Mesothelial cell of epicardium (in vitro differentiated cells): Measurements from ENCODE around the gene SAMD14. TPM values are rescaled to one million over a fixed set of nuclear protein-coding genes. Genes with fewer than 3 reads are reported as not detected.

ENCODE experiments used
- DNase-seq, 2 experiments: peaks; one replicate each; pipeline ENCODE4 v3.0.0; 2021; ENCODE audit warnings: low spot score in 2 of 2; ENCODE audit not compliant: unreplicated experiment in 2 of 2
- H3K27ac Mint-ChIP-seq: 2 replicates; pipeline ENCODE4 v1.8.0; 2021; ENCODE audit warnings: mixed read lengths
- H3K27me3 Mint-ChIP-seq: 2 replicates; pipeline ENCODE4 v1.8.0; 2021; ENCODE audit warnings: low read depth, mixed read lengths
- H3K36me3 Mint-ChIP-seq: 2 replicates; pipeline ENCODE4 v1.8.0; 2021; ENCODE audit warnings: mixed read lengths
- H3K4me1 Mint-ChIP-seq: 2 replicates; pipeline ENCODE4 v1.8.0; 2021; ENCODE audit warnings: mixed read lengths
- H3K4me3 Mint-ChIP-seq: 2 replicates; pipeline ENCODE4 v1.8.0; 2021; ENCODE audit warnings: mild to moderate bottlenecking, moderate library complexity, mixed read lengths
- H3K9me3 Mint-ChIP-seq: 2 replicates; pipeline ENCODE4 v1.8.0; 2021; ENCODE audit warnings: mixed read lengths
- total RNA-seq: library from RNA; stranded (reverse); gene quantifications from 3 replicates; pipeline ENCODE4 v1.2.1, GENCODE V29; 2021
- TF ChIP-seq, protein P1 (sequence below): fragments of 200-600 bp; sonication (generic); IDR thresholded peaks from one replicate; pipeline ENCODE4 v1.5.0; 2021; ENCODE audit warnings: antibody characterized with exemption; ENCODE audit not compliant: unreplicated experiment

The SAMD14 gene
- total RNA-seq, 1 donor from 2014 or later: 19.4 TPM

DNA sequence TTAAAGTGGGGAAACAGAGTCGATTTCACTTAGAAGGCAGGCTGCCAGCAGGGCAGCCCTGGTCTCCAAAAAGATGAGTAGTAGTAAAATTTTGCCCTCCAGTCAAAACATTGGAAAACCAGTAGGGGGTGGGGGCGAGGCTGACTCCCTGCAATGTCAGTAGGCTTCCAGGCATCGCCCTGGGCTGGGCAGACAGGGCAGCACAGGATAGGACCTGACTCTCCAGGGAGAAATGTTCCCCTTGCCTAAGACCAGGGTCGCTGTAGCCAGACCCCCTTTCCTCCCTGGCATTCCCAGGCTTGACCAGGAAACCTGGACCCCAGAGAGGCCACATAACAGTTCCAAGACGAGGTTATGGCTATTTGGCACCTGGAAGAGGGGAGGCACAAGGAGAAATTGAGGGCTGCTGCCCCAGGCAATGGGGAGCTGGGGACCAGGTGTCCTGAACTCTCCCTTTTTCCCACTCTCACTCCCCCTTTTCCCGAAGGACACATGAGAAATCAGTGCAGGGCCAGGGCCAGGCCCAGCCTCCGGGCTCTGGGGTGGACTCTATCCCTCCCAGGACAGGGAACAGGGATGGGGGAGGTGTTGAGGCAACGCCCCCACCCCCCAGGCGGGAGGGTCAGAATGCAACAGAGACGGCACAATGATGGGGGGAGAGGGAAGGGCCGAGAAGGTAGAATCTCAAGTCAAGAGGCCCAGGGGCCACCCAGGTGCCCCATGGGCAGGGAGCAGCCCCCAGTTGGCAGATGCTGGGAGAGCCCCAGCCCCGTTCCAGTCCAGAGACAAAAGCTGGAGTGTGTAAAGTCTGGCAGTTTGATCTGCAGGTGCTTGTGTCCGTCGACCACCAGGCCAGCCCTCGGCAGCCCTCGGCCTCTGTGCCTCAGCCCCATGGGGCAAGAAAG is 4.5 kb upstream of the SAMD14 start:
- no peak overlapping the region for H3K4me3 Mint-ChIP-seq
- DNase-seq: no peak

DNA sequence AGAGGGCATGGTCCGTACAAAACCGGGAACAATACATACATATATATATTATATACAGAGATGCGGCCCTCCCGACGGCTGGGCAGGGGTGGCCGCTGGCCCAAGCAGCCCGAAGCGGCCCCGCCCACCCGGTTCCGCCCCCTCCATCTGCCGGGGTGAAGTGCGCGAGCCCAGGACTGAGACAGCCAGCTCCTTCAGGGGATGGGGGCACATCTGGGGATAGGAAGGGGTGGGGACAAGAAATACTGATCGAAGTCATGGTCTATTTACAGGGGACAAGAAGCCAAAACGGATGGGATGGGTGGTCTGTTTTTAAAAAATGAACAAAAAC is 3.8 kb upstream of the SAMD14 start:
- DNase-seq: no peak
- peaks cover 24% of the 10 kb centered on the region for H3K36me3 Mint-ChIP-seq
- H3K4me1 Mint-ChIP-seq: peaks cover 8% of the 10 kb centered on the region
- TF ChIP-seq, protein P1, sequence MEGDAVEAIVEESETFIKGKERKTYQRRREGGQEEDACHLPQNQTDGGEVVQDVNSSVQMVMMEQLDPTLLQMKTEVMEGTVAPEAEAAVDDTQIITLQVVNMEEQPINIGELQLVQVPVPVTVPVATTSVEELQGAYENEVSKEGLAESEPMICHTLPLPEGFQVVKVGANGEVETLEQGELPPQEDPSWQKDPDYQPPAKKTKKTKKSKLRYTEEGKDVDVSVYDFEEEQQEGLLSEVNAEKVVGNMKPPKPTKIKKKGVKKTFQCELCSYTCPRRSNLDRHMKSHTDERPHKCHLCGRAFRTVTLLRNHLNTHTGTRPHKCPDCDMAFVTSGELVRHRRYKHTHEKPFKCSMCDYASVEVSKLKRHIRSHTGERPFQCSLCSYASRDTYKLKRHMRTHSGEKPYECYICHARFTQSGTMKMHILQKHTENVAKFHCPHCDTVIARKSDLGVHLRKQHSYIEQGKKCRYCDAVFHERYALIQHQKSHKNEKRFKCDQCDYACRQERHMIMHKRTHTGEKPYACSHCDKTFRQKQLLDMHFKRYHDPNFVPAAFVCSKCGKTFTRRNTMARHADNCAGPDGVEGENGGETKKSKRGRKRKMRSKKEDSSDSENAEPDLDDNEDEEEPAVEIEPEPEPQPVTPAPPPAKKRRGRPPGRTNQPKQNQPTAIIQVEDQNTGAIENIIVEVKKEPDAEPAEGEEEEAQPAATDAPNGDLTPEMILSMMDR: no peak
- no peak overlapping the region for H3K27ac Mint-ChIP-seq
- H3K27me3 Mint-ChIP-seq: peaks cover 7% of the 10 kb centered on the region
- no peak overlapping the region for H3K4me3 Mint-ChIP-seq
- H3K9me3 Mint-ChIP-seq: no peaks in the 10 kb centered on the region

More for the DNA sequence above, 4.5 kb upstream of the SAMD14 start:
- Mint-ChIP-seq H3K27ac (no peak overlapping the region), H3K4me1 (peaks cover 5% of the 10 kb centered on the region), H3K36me3 (peaks cover 30% of the 10 kb centered on the region), H3K9me3 (no peaks in the 10 kb centered on the region), H3K27me3 (peaks cover 6% of the 10 kb centered on the region)
- TF ChIP-seq, protein P1: no peak

DNA sequence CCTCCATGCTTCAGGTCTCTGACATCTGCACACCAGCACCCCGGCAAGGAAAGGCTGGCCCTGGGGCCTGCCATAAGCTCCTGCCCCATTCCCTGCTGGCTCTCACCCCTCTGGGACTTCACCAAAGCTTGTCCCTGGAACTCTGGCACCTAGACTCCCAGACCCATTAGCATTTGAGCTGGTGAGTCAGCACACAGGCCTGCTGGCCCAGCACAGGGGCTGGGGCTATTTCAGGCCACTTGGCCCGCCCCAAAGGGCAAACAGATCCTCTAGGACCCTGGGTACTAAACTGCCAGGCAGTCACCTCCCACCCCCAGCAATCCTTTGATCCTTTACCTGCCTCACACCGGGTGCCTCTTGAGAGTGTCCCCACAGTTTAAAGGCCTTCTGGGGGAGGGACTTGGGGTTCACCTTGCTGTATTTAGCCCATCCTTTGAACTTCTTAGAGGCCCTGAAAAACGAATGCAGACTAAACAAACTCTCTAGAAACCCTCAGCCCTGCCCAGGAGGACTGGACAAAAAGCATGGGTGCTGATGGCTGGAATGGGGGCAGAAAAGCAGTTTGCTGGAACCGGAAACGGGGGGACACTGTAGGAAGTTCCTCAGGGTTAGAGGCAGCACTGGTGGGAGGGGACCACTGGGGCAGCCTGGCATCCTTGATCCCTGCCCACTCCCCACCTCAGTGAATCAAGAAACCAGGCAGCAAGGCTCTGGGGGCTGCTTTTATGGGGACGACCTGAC is 3.2 kb upstream of the SAMD14 start:
- H3K27ac Mint-ChIP-seq: no peak overlapping the region

DNA sequence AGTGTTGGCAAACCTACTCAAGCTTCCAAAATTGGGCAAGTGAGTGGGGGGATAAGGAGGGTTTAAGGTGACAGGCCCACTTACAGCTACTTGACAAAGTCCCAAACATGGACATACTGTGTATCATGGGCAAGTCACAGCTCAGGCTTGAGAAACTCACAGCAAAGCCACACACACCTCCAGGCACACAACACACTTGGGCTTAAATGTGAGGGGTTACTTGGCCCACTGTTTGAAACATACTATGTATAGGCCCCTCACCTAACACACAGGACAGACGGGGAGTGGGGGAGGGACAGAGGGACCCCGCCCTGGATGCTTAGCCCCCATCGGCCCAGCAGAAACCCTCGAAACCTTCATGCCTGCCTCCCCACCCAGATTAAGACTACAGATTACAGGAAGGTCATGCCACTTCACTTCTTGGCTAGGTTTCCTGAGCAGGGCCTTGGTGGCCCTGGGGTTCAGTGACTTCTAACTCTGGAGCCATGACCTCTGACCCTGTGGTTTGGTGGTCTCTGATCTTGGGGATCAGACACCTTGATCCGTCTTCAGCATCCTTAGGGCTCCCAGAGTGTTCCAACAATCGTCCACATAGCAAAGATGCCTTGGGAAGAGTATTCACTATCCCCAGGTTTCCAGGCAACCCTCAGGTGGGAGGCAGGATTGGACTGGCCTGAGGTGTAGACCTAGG is 2.3 kb upstream of the SAMD14 start:
- Mint-ChIP-seq H3K27ac (no peak overlapping the region), H3K27me3 (peaks cover 8% of the 10 kb centered on the region), H3K4me3 (no peak overlapping the region), H3K36me3 (peaks cover 11% of the 10 kb centered on the region), H3K9me3 (no peaks in the 10 kb centered on the region), H3K4me1 (peaks cover 20% of the 10 kb centered on the region)
- DNase-seq: no peak
- TF ChIP-seq, protein P1: no peak

More for the DNA sequence above, 3.2 kb upstream of the SAMD14 start:
- Mint-ChIP-seq H3K9me3 (no peaks in the 10 kb centered on the region), H3K4me3 (no peak overlapping the region), H3K27me3 (peaks cover 8% of the 10 kb centered on the region), H3K4me1 (peaks cover 12% of the 10 kb centered on the region), H3K36me3 (peaks cover 19% of the 10 kb centered on the region)
- no peak for DNase-seq
- TF ChIP-seq, protein P1: no peak

DNA sequence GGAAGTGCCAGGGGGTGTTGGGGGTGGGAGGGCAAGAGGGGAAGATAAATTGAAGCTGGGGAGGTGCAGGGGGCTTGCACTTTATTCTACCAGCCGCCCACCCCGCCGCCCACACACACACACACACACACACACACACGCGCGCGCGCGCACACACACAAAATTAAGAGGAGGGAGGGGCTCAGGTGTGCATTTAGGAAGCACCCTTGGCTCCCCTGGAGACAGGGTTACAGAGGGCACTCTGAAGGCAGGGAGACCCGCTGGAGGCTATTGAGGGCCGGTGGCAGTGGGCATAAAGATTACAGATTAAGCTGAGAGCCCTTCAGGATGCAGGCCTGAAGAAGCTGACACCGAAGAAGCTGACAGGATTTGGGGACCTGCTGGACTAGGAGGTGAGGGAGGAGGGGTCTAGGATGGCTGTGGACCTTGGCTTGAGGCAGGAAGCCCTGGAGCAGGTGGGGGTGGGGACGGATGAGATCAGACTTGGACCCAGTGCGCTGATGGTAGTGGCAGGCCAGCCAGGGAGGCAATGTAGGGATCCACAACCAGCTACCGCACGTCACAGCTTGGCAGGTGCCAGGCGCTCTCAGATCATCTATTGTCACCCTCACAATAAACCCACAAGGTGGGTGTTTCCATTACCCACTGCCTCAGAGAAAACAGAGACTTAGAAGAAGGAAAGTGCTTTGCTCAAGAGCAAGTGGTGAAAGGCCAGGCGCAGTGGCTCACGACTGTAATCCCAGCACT is 772 bp upstream of the SAMD14 start:
- TF ChIP-seq, protein P1: no peak
- DNase-seq: no peak
- no peak overlapping the region for H3K27ac Mint-ChIP-seq
- H3K27me3 Mint-ChIP-seq: peaks cover 8% of the 10 kb centered on the region
- no peaks in the 10 kb centered on the region for H3K9me3 Mint-ChIP-seq
- H3K4me3 Mint-ChIP-seq: peak overlapping the region; percentile 65
- peaks cover 2% of the 10 kb centered on the region for H3K36me3 Mint-ChIP-seq
- peaks cover 20% of the 10 kb centered on the region for H3K4me1 Mint-ChIP-seq
